Uterus (tissue), 2 donors: ENCODE data around the gene CHMP5.

Experiments used
- POLR2A ChIP-seq, 2 donors: fragments of 450-650 bp; IDR thresholded peaks; one replicate each; pipeline ENCODE4 v1.6.1; 2016; ENCODE audit warnings: antibody characterized with exemption in 2 of 2, mild to moderate bottlenecking in 1 of 2, moderate library complexity in 1 of 2
- TF ChIP-seq, protein P1 (sequence below), 4 experiments: fragments of 200-600 bp in 2 of 4; fragments of 450-650 bp in 2 of 4; sonication (generic) in 2 of 4; IDR thresholded peaks; one replicate each; pipeline ENCODE4 v1.5.1; 2016 to 2019; ENCODE audit warnings: antibody characterized with exemption in 4 of 4, mild to moderate bottlenecking in 2 of 4, moderate library complexity in 1 of 4

DNA sequence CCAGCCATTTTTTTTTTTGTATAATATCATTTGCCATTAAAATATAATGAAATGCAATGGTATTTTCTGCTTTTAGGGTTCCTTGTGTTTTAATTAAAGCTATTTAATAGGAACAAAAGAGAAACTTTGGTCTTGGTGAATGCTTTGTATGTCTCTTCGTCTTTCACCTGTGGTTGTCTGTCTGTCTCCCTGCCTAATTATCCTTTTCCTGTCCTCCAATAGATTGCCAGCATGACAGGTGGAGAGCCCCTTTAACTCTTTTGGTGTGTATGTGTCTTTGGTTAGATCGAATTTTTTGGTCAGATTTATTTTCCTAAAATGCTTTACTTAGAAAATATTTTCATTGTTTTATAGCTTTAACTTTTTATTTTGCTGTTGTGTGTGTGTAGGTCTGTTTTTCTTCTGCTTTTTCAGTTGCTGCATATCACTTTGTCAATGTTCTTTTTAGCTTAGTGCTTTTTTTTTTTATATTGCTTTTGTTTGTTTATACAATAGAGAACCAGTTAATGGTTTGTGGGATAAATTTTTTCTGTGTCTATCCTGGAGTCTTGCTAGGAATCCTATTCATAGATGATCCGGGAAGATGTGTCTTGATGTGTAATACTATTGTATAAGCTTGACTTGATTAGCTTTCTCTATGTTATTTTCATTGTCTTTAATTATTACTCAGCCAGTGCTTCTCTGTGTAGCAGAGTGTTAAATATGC, 8.6 kb downstream of the CHMP5 start:
- TF ChIP-seq, protein P1, sequence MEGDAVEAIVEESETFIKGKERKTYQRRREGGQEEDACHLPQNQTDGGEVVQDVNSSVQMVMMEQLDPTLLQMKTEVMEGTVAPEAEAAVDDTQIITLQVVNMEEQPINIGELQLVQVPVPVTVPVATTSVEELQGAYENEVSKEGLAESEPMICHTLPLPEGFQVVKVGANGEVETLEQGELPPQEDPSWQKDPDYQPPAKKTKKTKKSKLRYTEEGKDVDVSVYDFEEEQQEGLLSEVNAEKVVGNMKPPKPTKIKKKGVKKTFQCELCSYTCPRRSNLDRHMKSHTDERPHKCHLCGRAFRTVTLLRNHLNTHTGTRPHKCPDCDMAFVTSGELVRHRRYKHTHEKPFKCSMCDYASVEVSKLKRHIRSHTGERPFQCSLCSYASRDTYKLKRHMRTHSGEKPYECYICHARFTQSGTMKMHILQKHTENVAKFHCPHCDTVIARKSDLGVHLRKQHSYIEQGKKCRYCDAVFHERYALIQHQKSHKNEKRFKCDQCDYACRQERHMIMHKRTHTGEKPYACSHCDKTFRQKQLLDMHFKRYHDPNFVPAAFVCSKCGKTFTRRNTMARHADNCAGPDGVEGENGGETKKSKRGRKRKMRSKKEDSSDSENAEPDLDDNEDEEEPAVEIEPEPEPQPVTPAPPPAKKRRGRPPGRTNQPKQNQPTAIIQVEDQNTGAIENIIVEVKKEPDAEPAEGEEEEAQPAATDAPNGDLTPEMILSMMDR (IDR thresholded peaks at IDR 0.05), result no peak
- TF ChIP-seq POLR2A (IDR thresholded peaks at IDR 0.05), result no peak
